Parathyroid adenoma (tissue), 2 donors: ENCODE data around the gene KLF3.

ENCODE experiments used
- H2AFZ ChIP-seq: fragments of 300-600 bp; sonication (generic); one replicate; pipeline ENCODE4 v1.7.0; 2017; ENCODE audit warnings: antibody characterized with exemption, mild to moderate bottlenecking
- H3K27ac ChIP-seq: fragments of 300-600 bp; sonication (generic); one replicate; pipeline ENCODE4 v1.7.0; 2017
- H3K27me3 ChIP-seq: fragments of 300-600 bp; sonication (generic); one replicate; pipeline ENCODE4 v1.7.0; 2017; ENCODE audit warnings: low read length; ENCODE audit not compliant: control insufficient read depth, insufficient read depth
- H3K36me3 ChIP-seq: fragments of 300-600 bp; sonication (generic); one replicate; pipeline ENCODE4 v1.7.0; 2017; ENCODE audit warnings: low read length; ENCODE audit not compliant: control insufficient read depth, insufficient read depth
- H3K4me1 ChIP-seq: fragments of 300-600 bp; sonication (generic); one replicate; pipeline ENCODE4 v1.7.0; 2017; ENCODE audit warnings: control low read depth
- H3K4me2 ChIP-seq: fragments of 300-600 bp; sonication (generic); one replicate; pipeline ENCODE4 v1.7.0; 2017; ENCODE audit warnings: low read length
- H3K4me3 ChIP-seq: fragments of 300-600 bp; sonication (generic); one replicate; pipeline ENCODE4 v1.7.0; 2017; ENCODE audit warnings: low read depth, low read length
- H3K79me2 ChIP-seq: fragments of 300-600 bp; sonication (generic); one replicate; pipeline ENCODE4 v1.7.0; 2017; ENCODE audit warnings: control low read depth
- H3K9ac ChIP-seq: fragments of 300-600 bp; sonication (generic); one replicate; pipeline ENCODE4 v1.7.0; 2017; ENCODE audit warnings: mild to moderate bottlenecking
- H3K9me3 ChIP-seq: fragments of 300-600 bp; sonication (generic); one replicate; pipeline ENCODE4 v1.7.0; 2017; ENCODE audit warnings: low read length; ENCODE audit not compliant: control insufficient read depth
- TF ChIP-seq, protein P1 (sequence below): fragments of 300-600 bp; sonication (generic); IDR thresholded peaks from one replicate; pipeline ENCODE4 v1.7.0; 2017; ENCODE audit warnings: antibody characterized with exemption, mild to moderate bottlenecking
- donor health status: primary hyperparathyroidism.

Gene KLF3

DNA sequence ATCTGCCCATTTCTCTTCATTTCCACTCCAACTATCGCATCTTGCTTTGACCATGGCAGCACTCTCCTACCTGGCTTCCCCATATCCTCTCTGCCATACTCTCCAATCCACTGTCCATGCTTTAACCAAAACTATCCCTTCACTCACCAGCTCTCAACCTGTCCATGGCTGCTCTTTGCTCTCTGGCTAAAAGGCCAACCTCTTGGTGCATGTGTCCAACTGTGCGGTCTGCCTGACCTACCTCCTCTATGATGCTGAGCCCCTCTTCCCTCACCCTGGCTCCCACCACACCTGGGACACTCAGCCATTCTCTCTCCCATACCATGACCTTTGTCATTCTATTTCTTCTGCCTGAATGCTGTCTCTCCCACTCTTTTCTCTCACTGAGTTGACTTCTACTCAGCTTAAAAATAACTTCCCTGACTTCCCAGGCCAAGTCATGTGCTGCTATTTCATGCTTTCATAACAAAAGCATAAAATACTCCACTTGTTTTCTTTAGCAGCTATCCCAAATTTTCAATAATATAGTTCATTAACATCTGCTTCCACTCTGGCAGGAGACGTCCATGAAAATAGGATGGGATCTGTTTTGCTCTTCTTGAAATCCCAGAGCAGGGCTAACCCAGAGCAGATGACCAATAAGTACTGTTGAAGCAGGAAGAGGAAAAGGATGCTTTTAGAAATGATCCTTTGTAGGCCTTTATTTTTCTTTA is 29.8 kb upstream of the KLF3 start:
- TF ChIP-seq, protein P1, sequence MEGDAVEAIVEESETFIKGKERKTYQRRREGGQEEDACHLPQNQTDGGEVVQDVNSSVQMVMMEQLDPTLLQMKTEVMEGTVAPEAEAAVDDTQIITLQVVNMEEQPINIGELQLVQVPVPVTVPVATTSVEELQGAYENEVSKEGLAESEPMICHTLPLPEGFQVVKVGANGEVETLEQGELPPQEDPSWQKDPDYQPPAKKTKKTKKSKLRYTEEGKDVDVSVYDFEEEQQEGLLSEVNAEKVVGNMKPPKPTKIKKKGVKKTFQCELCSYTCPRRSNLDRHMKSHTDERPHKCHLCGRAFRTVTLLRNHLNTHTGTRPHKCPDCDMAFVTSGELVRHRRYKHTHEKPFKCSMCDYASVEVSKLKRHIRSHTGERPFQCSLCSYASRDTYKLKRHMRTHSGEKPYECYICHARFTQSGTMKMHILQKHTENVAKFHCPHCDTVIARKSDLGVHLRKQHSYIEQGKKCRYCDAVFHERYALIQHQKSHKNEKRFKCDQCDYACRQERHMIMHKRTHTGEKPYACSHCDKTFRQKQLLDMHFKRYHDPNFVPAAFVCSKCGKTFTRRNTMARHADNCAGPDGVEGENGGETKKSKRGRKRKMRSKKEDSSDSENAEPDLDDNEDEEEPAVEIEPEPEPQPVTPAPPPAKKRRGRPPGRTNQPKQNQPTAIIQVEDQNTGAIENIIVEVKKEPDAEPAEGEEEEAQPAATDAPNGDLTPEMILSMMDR, result no peak
- H3K36me3 ChIP-seq, result no peaks in the 10 kb centered on the region
- H3K4me2 ChIP-seq, result no peak overlapping the region
- no peaks in the 10 kb centered on the region for H3K4me1 ChIP-seq
- H2AFZ ChIP-seq, result no peak overlapping the region
- no peaks in the 10 kb centered on the region for H3K9me3 ChIP-seq
- no peak overlapping the region for H3K4me3 ChIP-seq
- no peak overlapping the region for H3K27ac ChIP-seq
- no peak overlapping the region for H3K9ac ChIP-seq
- no peaks in the 10 kb centered on the region for H3K27me3 ChIP-seq
- no peaks in the 10 kb centered on the region for H3K79me2 ChIP-seq

DNA sequence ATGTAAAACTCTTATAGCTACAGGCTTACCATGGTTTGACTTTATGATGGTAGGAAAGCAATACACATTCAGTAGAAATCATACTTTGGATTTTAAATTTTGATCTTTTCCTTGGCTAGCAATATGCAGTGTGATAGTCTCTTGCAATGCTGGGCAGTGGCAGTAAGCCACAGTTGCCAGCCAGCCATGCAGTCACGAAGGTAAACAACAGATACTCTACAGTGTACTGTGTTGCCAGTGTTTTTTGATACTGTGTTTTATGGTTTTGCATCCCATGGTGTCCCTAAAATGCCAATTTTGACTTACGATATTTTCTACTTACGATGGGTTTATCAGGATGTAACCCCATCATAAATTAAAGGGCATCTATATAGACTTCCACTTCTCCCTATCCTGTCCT is 24.8 kb upstream of the KLF3 start:
- Histone ChIP-seq H3K27me3 (no peaks in the 10 kb centered on the region), H2AFZ (no peak overlapping the region), H3K4me1 (no peaks in the 10 kb centered on the region), H3K9ac (no peak overlapping the region), H3K4me3 (no peak overlapping the region), H3K36me3 (no peaks in the 10 kb centered on the region), H3K27ac (no peak overlapping the region), H3K4me2 (no peak overlapping the region), H3K9me3 (no peaks in the 10 kb centered on the region), H3K79me2 (no peaks in the 10 kb centered on the region)
- TF ChIP-seq, protein P1, result no peak

DNA sequence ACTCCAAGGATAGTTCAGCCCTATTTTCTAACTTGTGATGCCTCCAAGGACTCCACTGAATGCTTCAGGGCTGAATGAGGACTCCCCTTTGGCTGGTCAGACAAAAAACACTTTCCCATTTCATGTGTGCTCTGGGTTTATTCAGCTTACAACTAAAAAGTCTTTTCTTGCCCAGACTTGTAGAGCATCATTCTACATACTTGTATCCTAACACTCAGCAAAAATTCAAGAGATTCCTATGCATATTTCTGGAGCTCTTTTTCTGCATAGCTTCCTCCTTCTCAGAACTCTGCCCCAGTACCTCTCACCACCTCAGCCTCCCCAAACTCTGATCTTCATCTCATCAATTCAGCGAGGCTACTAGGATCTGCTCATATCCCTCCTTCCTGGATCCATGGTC is 22.2 kb upstream of the KLF3 start:
- TF ChIP-seq, protein P1, result no peak
- Histone ChIP-seq H3K4me2 (no peak overlapping the region), H3K9me3 (no peaks in the 10 kb centered on the region), H3K27me3 (no peaks in the 10 kb centered on the region), H3K79me2 (no peaks in the 10 kb centered on the region), H3K36me3 (no peaks in the 10 kb centered on the region), H3K4me1 (no peaks in the 10 kb centered on the region), H3K27ac (no peak overlapping the region), H3K9ac (no peak overlapping the region), H2AFZ (no peak overlapping the region), H3K4me3 (no peak overlapping the region)

DNA sequence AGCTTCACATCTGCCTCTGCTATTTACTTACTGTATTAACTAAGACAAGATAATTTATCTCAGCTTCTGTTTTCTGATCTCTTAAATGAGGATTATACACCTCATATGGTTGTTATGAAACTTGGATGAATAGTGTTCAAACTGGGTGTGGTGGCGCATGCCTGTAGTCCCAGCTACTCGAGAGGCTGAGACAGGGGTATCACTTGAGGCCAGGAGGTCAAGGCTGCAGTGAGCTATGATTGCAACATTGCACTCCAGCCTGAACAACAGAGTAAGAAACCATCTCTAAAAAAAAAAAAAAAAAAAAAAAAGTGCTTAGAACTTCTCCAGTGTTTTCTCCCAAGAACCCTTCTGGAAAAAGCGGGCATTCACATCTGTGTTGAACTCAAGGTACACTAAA is 19.8 kb upstream of the KLF3 start:
- no peaks in the 10 kb centered on the region for H3K36me3 ChIP-seq
- no peaks in the 10 kb centered on the region for H3K79me2 ChIP-seq
- no peak overlapping the region for H3K27ac ChIP-seq
- no peaks in the 10 kb centered on the region for H3K9me3 ChIP-seq
- no peak overlapping the region for H3K4me3 ChIP-seq
- H2AFZ ChIP-seq, result no peak overlapping the region
- TF ChIP-seq, protein P1, result no peak
- no peak overlapping the region for H3K9ac ChIP-seq
- no peaks in the 10 kb centered on the region for H3K4me1 ChIP-seq
- no peaks in the 10 kb centered on the region for H3K27me3 ChIP-seq
- no peak overlapping the region for H3K4me2 ChIP-seq
